Activated naive CD4-positive, alpha-beta T cell treated with anti-CD3 and anti-CD28 coated beads for 36 hours (primary cell): ENCODE data around the gene GATM. TPM values are rescaled to one million over a fixed set of nuclear protein-coding genes. Genes with fewer than 3 reads are reported as not detected.
A peak's percentile ranks its signal among the peaks of the same experiment; 100 is the strongest.

Source experiments
- CTCF ChIA-PET: fragments of 350-600 bp; sonication (Branson Sonifier 250); formaldehyde crosslinking; loops from one replicate; lab custom pipeline; 2021; ENCODE audit warnings: antibody characterized with exemption; lab: Charles Lee
- DNase-seq: peaks from one replicate; pipeline ENCODE4 v3.0.0-alpha.2; 2020
- H3K27ac Mint-ChIP-seq: one replicate; pipeline ENCODE4 v1.8.0; 2021; ENCODE audit warnings: mild to moderate bottlenecking, mixed read lengths
- H3K27me3 Mint-ChIP-seq: one replicate; pipeline ENCODE4 v1.8.0; 2021; ENCODE audit warnings: low read depth, mixed read lengths
- H3K36me3 Mint-ChIP-seq: one replicate; pipeline ENCODE4 v1.8.0; 2021; ENCODE audit warnings: low read depth, mixed read lengths
- H3K4me1 Mint-ChIP-seq: one replicate; pipeline ENCODE4 v1.8.0; 2021; ENCODE audit warnings: low read depth, mixed read lengths
- H3K4me3 Mint-ChIP-seq: one replicate; pipeline ENCODE4 v1.8.0; 2021; ENCODE audit warnings: mild to moderate bottlenecking, moderate library complexity, mixed read lengths
- H3K9me3 Mint-ChIP-seq: one replicate; pipeline ENCODE4 v1.8.0; 2021; ENCODE audit warnings: mixed read lengths
- intact Hi-C: fragments of 100-400 bp; cut with micrococcal nuclease; formaldehyde crosslinking; loops from one replicate; pipeline ENCODE4 v1.15.1; 2023
- total RNA-seq, 2 experiments: library from RNA; stranded (reverse); gene quantifications; one replicate each; pipeline ENCODE4 v1.2.3, GENCODE V29; 2021

Gene GATM
- total RNA-seq, 2 experiments from 2014 or later, result 0.91 to 1.2 TPM

DNA sequence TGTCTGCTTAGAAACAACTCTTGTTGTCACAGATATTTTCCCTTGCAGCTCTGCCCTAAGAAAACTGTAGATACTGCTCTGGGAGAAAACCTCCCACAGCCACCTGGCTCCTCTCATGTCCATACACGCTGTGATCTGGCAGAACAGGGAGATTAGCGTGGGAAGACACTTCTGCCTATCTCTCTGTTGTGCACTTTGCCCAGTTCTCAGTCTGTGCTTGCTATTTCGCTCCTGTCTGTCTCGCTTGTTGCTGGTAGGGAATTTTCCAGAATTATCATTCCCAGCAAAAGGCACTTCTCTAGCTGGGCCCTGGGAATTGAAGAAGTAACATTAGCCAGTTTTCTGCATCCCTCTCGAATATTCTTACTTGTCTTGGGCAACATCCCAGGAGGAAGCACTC is 8.1 kb upstream of the GATM start:
- Mint-ChIP-seq H3K27ac (no peak overlapping the region), H3K4me1 (no peaks in the 10 kb centered on the region), H3K4me3 (no peak overlapping the region), H3K9me3 (no peaks in the 10 kb centered on the region), H3K36me3 (no peaks in the 10 kb centered on the region), H3K27me3 (peaks cover 11% of the 10 kb centered on the region)
- no peak for DNase-seq
- intact Hi-C loops, result no loop called here
- CTCF ChIA-PET, result interaction anchor here (1.6 kb wide), 1 partner anchor 13 kb away, joined by 7 read pairs; no protein-coding TSS in a partner anchor

DNA sequence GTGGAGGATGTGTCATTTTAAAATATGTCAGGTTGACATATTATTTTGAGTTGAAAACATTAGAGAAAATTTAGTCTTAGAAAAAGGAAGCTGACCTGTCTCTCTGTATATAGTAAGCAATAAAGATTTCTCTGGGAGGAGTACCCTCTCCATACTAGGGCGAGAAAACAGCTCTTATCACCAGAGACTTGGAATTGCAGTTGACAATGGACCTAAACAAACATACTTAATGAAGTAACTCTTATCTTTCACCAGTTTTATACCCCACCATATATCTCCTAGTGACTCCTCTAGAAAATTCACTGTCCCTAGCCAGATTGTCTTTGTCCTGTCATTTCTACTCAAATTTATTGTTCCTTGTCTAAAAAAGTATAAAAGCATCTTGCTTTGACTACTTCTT is 7.2 kb upstream of the GATM start:
- CTCF ChIA-PET, result no interaction called here

DNA sequence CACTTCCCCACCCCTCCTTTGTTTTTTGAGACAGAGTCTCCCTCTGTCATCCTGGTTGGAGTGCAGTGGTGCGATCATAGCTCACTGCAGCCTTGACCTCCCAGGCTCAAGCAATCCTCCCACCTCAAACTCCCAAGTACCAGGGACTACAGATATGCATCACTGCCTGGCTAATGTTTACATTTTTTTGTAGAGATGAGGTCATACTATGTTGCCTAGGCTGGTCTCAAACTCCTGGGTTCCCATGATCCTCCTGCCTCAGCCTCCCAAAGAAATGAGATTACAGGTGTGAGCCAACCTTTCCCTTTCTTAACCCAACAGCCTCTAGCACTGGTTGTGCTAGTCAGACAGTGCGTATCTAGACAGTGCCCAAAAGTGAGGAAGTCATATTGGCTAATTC is 6.4 kb upstream of the GATM start:
- H3K27me3 Mint-ChIP-seq, result peaks cover 9% of the 10 kb centered on the region
- CTCF ChIA-PET, result interaction anchor here (0.7 to 2.0 kb wide), 3 partner anchors 8 to 46 kb away, joined by 3 to 5 read pairs (median 4); no protein-coding TSS in a partner anchor
- H3K27ac Mint-ChIP-seq, result no peak overlapping the region
- H3K36me3 Mint-ChIP-seq, result no peaks in the 10 kb centered on the region
- no peak overlapping the region for H3K4me3 Mint-ChIP-seq
- intact Hi-C loops, result no loop called here
- H3K9me3 Mint-ChIP-seq, result no peaks in the 10 kb centered on the region
- no peaks in the 10 kb centered on the region for H3K4me1 Mint-ChIP-seq
- no peak for DNase-seq

More for the DNA sequence above, 7.2 kb upstream of the GATM start:
- DNase-seq, result no peak
- intact Hi-C loops, result no loop called here
- H3K9me3 Mint-ChIP-seq, result no peaks in the 10 kb centered on the region
- H3K4me1 Mint-ChIP-seq, result no peaks in the 10 kb centered on the region
- H3K27me3 Mint-ChIP-seq, result peaks cover 9% of the 10 kb centered on the region
- no peaks in the 10 kb centered on the region for H3K36me3 Mint-ChIP-seq
- H3K27ac Mint-ChIP-seq, result no peak overlapping the region
- H3K4me3 Mint-ChIP-seq, result no peak overlapping the region

DNA sequence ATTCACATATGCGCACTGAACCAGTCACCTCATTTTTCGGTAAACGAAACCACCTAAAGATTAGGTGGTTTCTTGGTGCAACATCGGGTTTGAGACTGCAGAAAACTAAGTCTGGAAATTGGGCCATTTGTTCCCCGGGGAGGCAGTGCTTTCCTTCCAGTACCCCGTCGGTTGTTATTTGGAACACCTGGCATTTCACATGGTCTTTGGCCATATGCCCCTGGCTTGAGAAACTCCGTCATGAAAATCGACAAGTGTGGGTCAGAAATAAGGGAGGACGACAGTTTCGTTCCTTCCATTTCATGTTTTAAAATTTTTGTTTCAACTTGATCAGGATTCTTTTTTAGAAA is 544 bp upstream of the GATM start:
- CTCF ChIA-PET, result interaction anchor here (1.3 kb wide), 1 partner anchor 20 kb away, joined by 3 read pairs; no protein-coding TSS in a partner anchor
- Mint-ChIP-seq H3K27ac (no peak overlapping the region), H3K4me1 (peaks cover 9% of the 10 kb centered on the region), H3K9me3 (no peaks in the 10 kb centered on the region), H3K4me3 (peak overlapping the region; percentile 28), H3K36me3 (no peaks in the 10 kb centered on the region), H3K27me3 (peaks cover 39% of the 10 kb centered on the region)
- intact Hi-C loops, result loop anchor here (1.0 to 2.0 kb wide), 2 partner anchors 24 to 179 kb away; a partner anchor contains a TSS
- no peak for DNase-seq

DNA sequence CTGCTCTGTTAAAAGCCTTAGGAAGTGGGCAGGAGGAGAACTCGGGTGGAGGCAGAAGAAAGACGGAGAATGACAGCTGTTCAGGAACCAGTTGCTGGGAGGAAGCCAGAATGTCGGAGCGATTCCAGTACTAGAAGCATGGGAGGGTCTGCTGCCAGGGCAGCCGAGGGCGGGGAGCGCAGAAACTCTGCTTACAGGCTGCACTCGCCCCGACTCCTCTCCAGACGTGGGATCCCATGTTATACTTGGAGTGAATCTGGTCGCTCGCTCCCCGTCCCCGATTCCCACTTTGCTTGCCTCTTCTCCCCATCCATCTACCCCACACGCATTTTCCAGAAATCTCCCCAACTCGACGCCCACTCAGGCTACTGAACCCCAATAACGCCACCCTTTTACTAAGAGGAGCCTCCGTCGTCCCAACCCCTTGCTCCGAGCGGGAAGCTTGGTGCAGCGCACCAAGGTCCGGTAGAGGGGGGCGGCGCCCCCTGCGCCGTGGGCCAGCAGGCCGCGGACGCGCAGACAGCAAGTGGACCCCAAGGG is 665 bp downstream of the GATM start:
- DNase-seq, result peak; percentile 8
- CTCF ChIA-PET, result no interaction called here
- Mint-ChIP-seq H3K27ac (no peak overlapping the region), H3K9me3 (no peaks in the 10 kb centered on the region), H3K4me1 (peaks cover 9% of the 10 kb centered on the region), H3K27me3 (peaks cover 39% of the 10 kb centered on the region), H3K4me3 (peak overlapping the region; percentile 74), H3K36me3 (no peaks in the 10 kb centered on the region)
- intact Hi-C loops, result loop anchor here (1.0 to 2.0 kb wide), 2 partner anchors 25 to 177 kb away; a partner anchor contains a TSS

DNA sequence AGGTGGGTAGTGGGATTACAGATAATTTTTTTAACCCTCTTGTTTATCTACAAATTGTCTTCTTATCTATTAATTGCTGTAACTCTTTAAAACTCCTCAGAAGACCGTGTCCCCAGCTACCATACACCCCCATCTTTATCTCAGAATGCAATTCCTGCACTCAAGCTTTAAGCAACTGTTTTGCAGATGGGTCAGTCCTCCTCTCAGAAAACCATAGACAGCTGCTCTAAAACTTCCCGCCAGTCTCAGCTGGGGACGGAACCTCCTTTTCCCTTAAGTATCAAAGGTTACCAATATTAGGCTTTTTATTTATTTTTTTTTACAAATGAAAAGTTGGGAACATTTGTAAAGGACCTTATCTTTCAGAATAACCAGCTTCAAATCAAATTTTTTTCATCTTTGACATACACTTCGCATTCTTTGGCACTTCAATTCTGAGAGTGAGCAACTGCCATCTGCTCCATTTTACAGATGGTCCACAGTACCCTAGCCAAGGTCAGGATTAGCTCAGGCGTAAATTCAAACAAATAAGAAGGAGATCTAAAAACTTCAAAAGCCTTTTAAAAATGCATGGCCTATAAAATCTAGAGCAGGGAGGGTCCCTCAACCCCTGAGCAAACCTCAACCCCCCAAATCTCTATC is 1.3 kb downstream of the GATM start:
- CTCF ChIA-PET, result interaction anchor here (0.6 to 1.2 kb wide), 2 partner anchors 147 to 256 kb away, joined by 3 read pairs; no protein-coding TSS in a partner anchor

DNA sequence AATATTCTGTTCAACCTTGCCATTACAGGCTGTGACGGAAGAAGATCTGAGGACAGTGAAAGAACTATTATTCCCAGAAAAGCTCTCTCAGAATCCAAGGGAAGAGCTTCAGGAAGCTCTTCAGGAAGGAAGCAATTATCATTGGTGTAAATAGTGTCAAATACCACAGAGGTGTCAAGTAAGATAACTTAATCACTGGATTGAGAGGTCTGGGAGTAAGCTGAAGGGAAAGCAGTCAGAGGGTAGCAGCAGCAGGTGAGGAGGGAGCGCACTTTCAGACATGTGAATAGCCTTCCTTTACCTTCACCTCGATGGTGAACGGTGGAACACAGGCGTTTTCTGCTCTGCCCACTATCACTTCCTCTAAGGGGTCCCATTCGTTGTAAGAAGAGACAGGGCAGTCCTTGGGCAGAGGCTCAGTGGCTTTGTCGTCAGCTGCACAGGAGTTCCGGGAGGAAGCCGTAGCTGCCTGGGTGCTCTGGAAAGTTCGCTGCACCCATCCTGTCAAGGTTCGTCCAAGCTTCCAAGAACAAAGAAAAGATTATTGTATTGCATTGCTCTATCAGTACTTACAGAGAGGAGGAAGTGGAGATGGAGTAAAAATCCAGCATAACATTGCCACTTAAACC is 1.9 kb downstream of the GATM start:
- Mint-ChIP-seq H3K27me3 (peaks cover 39% of the 10 kb centered on the region), H3K27ac (no peak overlapping the region), H3K4me3 (no peak overlapping the region), H3K4me1 (peaks cover 9% of the 10 kb centered on the region), H3K36me3 (no peaks in the 10 kb centered on the region), H3K9me3 (no peaks in the 10 kb centered on the region)
- intact Hi-C loops, result no loop called here
- CTCF ChIA-PET, result interaction anchor here (0.6 to 1.2 kb wide), 2 partner anchors 147 to 256 kb away, joined by 3 read pairs; no protein-coding TSS in a partner anchor
- no peak for DNase-seq

More for the DNA sequence above, 1.3 kb downstream of the GATM start:
- Mint-ChIP-seq H3K9me3 (no peaks in the 10 kb centered on the region), H3K36me3 (no peaks in the 10 kb centered on the region), H3K27ac (no peak overlapping the region), H3K4me3 (peak overlapping the region; percentile 74), H3K4me1 (peaks cover 9% of the 10 kb centered on the region), H3K27me3 (peaks cover 40% of the 10 kb centered on the region)
- intact Hi-C loops, result no loop called here
- DNase-seq, result no peak

DNA sequence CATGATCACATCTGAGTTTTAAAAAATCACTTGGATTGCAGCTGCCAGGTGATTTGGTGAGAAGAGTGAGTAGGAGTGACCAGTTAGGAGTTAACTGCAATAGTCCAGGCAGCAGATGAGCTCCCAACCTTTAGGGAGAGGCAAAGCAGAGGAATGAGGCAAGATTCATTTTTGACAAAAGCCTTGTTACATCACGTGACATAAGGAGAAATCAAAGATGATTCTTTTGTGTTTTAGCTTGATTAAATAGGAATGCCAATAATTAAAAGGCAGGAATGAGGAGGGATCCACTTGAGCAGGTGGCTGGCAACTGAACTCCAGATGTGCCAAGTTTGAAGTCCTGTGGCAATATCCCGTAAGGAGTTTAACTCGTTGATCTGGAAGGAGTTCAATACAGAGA is 2.5 kb downstream of the GATM start:
- Mint-ChIP-seq H3K27me3 (peaks cover 39% of the 10 kb centered on the region), H3K4me1 (peaks cover 9% of the 10 kb centered on the region), H3K36me3 (no peaks in the 10 kb centered on the region), H3K9me3 (no peaks in the 10 kb centered on the region), H3K4me3 (no peak overlapping the region), H3K27ac (no peak overlapping the region)
- DNase-seq, result no peak
- CTCF ChIA-PET, result interaction anchor here (0.6 to 1.2 kb wide), 2 partner anchors 139 to 255 kb away, joined by 3 read pairs; no protein-coding TSS in a partner anchor
- intact Hi-C loops, result no loop called here

DNA sequence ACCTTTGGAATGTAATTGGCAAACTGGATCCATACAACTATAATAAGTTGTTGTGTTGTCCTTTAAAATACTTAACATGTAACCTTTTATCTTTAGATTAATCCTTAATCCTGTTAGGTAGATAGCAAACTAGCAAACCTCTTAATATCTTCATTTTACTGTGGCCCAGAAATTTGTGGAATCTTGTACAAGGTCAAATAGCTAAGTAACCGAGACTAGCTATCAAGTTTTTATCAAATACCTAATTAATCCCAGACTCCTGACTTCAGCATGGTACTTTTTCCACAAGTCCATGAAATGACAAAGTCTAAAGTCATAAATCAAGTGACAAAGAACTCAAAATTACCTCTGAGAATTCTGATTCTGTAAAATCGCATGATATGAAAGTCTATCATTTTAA is 4.4 kb downstream of the GATM start:
- Mint-ChIP-seq H3K27ac (no peak overlapping the region), H3K36me3 (no peaks in the 10 kb centered on the region), H3K4me3 (no peak overlapping the region), H3K9me3 (no peaks in the 10 kb centered on the region), H3K27me3 (peaks cover 38% of the 10 kb centered on the region), H3K4me1 (peaks cover 9% of the 10 kb centered on the region)
- CTCF ChIA-PET, result no interaction called here
- no peak for DNase-seq
- intact Hi-C loops, result no loop called here

DNA sequence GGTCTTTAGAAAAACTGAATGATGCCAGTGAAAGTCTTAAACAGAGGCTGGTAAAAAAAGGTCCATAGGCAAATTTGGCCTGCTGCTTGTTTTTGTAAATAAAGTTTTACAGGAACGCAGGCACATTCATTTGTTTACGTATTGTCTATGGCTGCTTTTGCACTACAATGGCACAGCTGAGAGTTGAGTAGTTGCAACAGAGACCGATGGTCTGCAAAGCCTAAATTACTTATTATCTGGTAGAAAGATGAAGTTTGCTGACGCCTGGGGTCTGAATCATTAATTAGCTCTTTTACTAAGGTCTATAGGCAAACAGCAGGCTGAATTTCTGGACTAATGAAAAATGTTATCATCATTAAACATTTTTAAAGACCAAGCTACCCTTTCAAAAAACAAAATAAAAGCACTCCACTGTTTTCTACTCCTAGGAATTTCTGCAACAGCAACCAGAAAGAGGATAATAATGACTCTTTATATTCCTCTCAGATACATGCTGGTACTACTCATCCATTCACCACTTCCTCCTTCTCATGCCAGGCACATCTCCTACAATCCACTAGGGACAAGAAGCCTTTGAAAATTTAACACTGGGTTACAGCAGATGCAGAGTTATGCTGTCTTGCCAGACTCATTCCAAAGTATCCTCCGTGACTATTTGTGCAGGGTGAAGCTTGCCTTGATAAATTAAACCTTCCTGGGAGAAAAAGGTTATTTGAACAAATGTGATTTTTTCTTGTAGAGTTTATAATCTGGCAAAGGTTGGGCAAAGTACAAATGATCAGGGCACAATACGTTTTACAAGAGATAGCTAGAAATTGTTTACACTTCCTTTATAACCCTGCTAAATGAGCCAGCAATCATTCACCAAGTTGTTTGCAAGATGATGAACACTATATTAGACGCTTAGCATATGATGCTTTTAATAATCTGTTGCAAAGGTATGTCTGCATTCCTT is 6.0 kb downstream of the GATM start:
- CTCF ChIA-PET, result interaction anchor here (1.1 to 1.2 kb wide), 2 partner anchors 10 to 240 kb away, joined by 3 read pairs; no protein-coding TSS in a partner anchor
- no peak for DNase-seq

DNA sequence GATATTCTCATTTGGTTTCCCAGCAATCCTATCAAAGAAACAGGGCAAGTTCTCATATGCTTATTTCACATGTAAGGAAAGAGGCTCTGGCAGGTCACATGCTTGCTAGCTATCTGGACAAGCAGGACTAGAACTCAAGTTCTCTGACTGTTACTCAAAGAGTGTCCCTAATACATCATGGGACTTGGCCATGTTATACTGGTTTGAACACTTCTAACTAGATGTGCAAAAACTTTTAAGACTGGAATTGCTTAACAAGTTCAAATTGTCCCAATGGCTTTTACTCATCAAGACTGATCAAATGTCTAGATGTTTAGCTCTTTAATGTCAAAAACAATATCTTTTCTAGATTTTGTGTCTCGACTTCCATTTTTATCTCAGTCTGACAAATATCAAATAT is 6.8 kb downstream of the GATM start:
- Mint-ChIP-seq H3K4me3 (no peak overlapping the region), H3K27me3 (peaks cover 22% of the 10 kb centered on the region), H3K36me3 (no peaks in the 10 kb centered on the region), H3K27ac (no peak overlapping the region), H3K9me3 (no peaks in the 10 kb centered on the region), H3K4me1 (no peaks in the 10 kb centered on the region)
- CTCF ChIA-PET, result interaction anchor here (1.1 to 1.2 kb wide), 2 partner anchors 11 to 241 kb away, joined by 3 read pairs; no protein-coding TSS in a partner anchor
- no peak for DNase-seq
- intact Hi-C loops, result no loop called here

More for the DNA sequence above, 6.0 kb downstream of the GATM start:
- Mint-ChIP-seq H3K4me3 (no peak overlapping the region), H3K27me3 (peaks cover 28% of the 10 kb centered on the region), H3K4me1 (peaks cover 3% of the 10 kb centered on the region), H3K36me3 (no peaks in the 10 kb centered on the region), H3K9me3 (no peaks in the 10 kb centered on the region), H3K27ac (no peak overlapping the region)
- intact Hi-C loops, result no loop called here
